Osteoblast (primary cell): ENCODE data around the gene TMEM63A. TPM values are rescaled to one million over a fixed set of nuclear protein-coding genes. Genes with fewer than 3 reads are reported as not detected.
A peak's percentile ranks its signal among the peaks of the same experiment; 100 is the strongest.

Experiments used
- DNase-seq: peaks from one replicate; pipeline ENCODE4 v3.0.0; 2011; ENCODE audit warnings: low spot score, mixed read lengths; ENCODE audit not compliant: insufficient read length; ENCODE audit errors: missing footprints
- H2AFZ ChIP-seq: 2 replicates; pipeline ENCODE4 v1.6.0; 2011; ENCODE audit warnings: mild to moderate bottlenecking, low read length
- H3K27ac ChIP-seq: 2 replicates; pipeline ENCODE4 v1.5.1; 2011; ENCODE audit warnings: mild to moderate bottlenecking, low read depth, low read length, moderate library complexity
- H3K27me3 ChIP-seq: 2 replicates; pipeline ENCODE4 v1.6.0; 2012; ENCODE audit warnings: mild to moderate bottlenecking, control low read depth, inconsistent platforms, low read length, moderate library complexity; ENCODE audit not compliant: insufficient read depth
- H3K36me3 ChIP-seq: 2 replicates; pipeline ENCODE4 v1.5.1; 2011; ENCODE audit warnings: mild to moderate bottlenecking, low read length, control low read depth, moderate library complexity; ENCODE audit not compliant: insufficient read depth
- H3K4me1 ChIP-seq: 2 replicates; pipeline ENCODE4 v1.5.1; 2011; ENCODE audit warnings: mild to moderate bottlenecking, low read length, control low read depth, moderate library complexity; ENCODE audit not compliant: insufficient read depth
- H3K4me2 ChIP-seq: 2 replicates; pipeline ENCODE4 v1.6.0; 2011; ENCODE audit warnings: mild to moderate bottlenecking, low read length; ENCODE audit not compliant: insufficient read depth
- H3K4me3 ChIP-seq: fragments of 200-600 bp; sonication (generic); 3 replicates; pipeline ENCODE4 v1.5.1; 2012; ENCODE audit warnings: mild to moderate bottlenecking, low read length, inconsistent platforms; ENCODE audit not compliant: insufficient read depth
- H3K79me2 ChIP-seq: 2 replicates; pipeline ENCODE4 v1.6.0; 2012; ENCODE audit warnings: mild to moderate bottlenecking, low read length, control low read depth, inconsistent platforms; ENCODE audit not compliant: insufficient read depth
- H3K9me3 ChIP-seq: 2 replicates; pipeline ENCODE4 v1.5.1; 2011; ENCODE audit warnings: low read depth, low read length, control low read depth
- H4K20me1 ChIP-seq: 2 replicates; pipeline ENCODE4 v1.6.0; 2012; ENCODE audit warnings: mild to moderate bottlenecking, low read length, control low read depth; ENCODE audit not compliant: insufficient read depth
- total RNA-seq: library from RNA; depleted of rRNA; stranded (reverse); fragments of >200 nt; gene quantifications from 2 replicates; pipeline ENCODE4 v1.2.3, GENCODE V29; 2012
- TF ChIP-seq, protein P1 (sequence below): IDR thresholded peaks from 2 replicates; pipeline ENCODE4 v1.5.1; 2011; ENCODE audit warnings: mild to moderate bottlenecking, low read depth, low read length, moderate library complexity; ENCODE audit errors: extremely low read depth

TMEM63A gene
- total RNA-seq, 1 donor, result 23.2 TPM

- no peaks in the 10 kb centered on the region for H3K9me3 ChIP-seq
- H3K4me3 ChIP-seq, result no peak overlapping the region
- no peak overlapping the region for H3K27ac ChIP-seq
- DNase-seq, result no peak
- no peaks in the 10 kb centered on the region for H3K27me3 ChIP-seq
- H4K20me1 ChIP-seq, result peaks cover 16% of the 10 kb centered on the region
- no peak overlapping the region for H3K4me2 ChIP-seq
- H3K36me3 ChIP-seq, result peaks cover 30% of the 10 kb centered on the region
- H3K4me1 ChIP-seq, result peaks cover 34% of the 10 kb centered on the region
- no peak overlapping the region for H2AFZ ChIP-seq
- TF ChIP-seq, protein P1, sequence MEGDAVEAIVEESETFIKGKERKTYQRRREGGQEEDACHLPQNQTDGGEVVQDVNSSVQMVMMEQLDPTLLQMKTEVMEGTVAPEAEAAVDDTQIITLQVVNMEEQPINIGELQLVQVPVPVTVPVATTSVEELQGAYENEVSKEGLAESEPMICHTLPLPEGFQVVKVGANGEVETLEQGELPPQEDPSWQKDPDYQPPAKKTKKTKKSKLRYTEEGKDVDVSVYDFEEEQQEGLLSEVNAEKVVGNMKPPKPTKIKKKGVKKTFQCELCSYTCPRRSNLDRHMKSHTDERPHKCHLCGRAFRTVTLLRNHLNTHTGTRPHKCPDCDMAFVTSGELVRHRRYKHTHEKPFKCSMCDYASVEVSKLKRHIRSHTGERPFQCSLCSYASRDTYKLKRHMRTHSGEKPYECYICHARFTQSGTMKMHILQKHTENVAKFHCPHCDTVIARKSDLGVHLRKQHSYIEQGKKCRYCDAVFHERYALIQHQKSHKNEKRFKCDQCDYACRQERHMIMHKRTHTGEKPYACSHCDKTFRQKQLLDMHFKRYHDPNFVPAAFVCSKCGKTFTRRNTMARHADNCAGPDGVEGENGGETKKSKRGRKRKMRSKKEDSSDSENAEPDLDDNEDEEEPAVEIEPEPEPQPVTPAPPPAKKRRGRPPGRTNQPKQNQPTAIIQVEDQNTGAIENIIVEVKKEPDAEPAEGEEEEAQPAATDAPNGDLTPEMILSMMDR, result no peak
- H3K79me2 ChIP-seq, result no peaks in the 10 kb centered on the region
Measured at GRCh38 chr1:225868631-225869330, 13.4 kb downstream of the TMEM63A start.

DNA sequence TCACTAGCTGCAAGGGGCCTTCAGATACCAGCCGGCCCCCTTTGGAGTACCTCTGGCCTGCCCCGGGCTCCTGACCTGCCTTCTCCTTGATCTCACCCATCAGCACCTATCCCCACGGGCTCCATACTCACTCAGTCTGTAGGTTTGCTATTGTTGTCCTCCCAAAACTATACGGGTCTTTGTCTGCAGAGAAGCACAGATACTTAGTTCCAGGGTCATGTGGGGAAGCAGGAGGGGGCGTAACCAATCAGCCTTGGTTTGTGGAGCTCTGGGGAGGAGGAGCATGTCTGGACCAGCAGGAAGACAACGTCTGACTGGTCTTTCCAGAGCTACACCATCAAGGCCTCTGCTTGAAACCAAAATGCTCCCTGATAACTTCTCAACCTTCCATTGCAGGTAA lies 15.2 kb downstream of the TMEM63A start:
- H3K36me3 ChIP-seq, result peaks cover 30% of the 10 kb centered on the region
- H3K4me2 ChIP-seq, result no peak overlapping the region
- no peak overlapping the region for H2AFZ ChIP-seq
- H3K9me3 ChIP-seq, result no peaks in the 10 kb centered on the region
- TF ChIP-seq, protein P1, result no peak
- H3K27me3 ChIP-seq, result no peaks in the 10 kb centered on the region
- H4K20me1 ChIP-seq, result peaks cover 18% of the 10 kb centered on the region
- no peaks in the 10 kb centered on the region for H3K79me2 ChIP-seq
- peaks cover 37% of the 10 kb centered on the region for H3K4me1 ChIP-seq
- peak; percentile 74 for DNase-seq
- H3K4me3 ChIP-seq, result no peak overlapping the region
- H3K27ac ChIP-seq, result no peak overlapping the region

DNA sequence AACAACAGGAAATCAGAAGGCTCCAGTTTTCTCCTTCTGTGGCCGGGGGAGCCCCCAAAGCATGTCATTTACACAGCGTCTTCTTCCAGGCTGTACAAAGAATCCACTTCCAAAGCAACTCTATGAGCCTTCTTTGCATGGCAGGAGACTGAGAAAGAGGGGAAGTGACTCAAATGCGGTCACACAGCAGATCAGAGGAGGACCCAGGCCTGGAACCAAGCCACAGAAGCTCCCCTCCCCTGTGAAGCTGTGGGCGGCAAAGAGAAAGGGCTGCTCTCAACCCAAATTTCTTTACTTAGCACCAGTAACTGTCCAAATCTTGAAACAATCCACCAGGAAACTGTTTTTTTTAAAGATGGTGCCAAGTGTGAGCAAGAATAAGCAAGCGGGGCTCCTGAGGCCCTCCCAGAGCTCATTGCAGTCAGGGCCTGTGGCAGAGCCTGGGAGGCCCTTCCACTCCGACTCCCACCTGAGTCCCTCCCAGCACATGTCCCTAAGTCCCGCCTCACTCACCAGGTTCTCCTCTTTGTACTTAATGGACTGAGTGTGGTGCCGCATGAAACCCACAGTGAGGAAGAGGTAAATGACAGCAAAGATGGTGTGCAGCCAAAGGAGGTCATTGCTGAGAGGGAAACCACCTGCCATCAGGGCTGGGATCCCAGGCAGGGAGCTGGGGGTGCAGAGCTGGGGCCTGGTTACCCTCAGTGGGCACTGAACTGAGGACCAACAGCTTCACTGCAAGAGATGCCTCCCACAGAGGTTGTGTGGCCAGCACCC lies 15.9 kb downstream of the TMEM63A start:
- TF ChIP-seq, protein P1, result no peak
- Histone ChIP-seq H3K27ac (peak overlapping the region; percentile 51), H3K36me3 (peaks cover 36% of the 10 kb centered on the region)

DNA sequence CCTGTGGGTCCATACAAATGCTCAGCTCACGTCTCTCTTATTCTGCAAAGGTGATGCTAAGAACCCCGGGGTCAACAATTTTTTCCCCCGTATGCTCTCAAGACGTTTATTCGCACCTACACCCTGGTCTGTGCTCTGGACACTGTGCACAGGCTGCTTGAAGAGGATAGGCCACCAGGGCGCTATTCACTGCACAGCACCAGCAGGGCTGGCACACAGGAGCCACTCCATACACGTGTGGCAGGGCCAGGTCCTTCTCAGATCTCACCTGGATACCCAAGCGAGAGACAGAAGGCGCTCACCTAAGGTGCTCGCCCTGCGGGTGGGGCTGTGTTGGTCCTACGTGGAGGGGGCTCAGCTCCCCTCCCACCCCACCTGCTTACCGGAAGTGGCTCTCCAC lies 16.7 kb downstream of the TMEM63A start:
- DNase-seq, result no peak
- Histone ChIP-seq H3K27me3 (no peaks in the 10 kb centered on the region), H3K4me1 (peaks cover 24% of the 10 kb centered on the region), H3K4me2 (peak overlapping the region; percentile 36), H3K4me3 (no peak overlapping the region), H4K20me1 (peaks cover 21% of the 10 kb centered on the region), H3K79me2 (no peaks in the 10 kb centered on the region), H3K27ac (peak overlapping the region; percentile 51), H2AFZ (no peak overlapping the region), H3K36me3 (peaks cover 38% of the 10 kb centered on the region), H3K9me3 (no peaks in the 10 kb centered on the region)
- TF ChIP-seq, protein P1, result no peak

More for the DNA sequence above, 15.9 kb downstream of the TMEM63A start:
- peak; percentile 91 for DNase-seq
- H3K4me1 ChIP-seq, result peaks cover 30% of the 10 kb centered on the region
- no peaks in the 10 kb centered on the region for H3K79me2 ChIP-seq
- H2AFZ ChIP-seq, result no peak overlapping the region
- peak overlapping the region; percentile 36 for H3K4me2 ChIP-seq
- peaks cover 18% of the 10 kb centered on the region for H4K20me1 ChIP-seq
- no peaks in the 10 kb centered on the region for H3K9me3 ChIP-seq
- H3K27me3 ChIP-seq, result no peaks in the 10 kb centered on the region
- H3K4me3 ChIP-seq, result no peak overlapping the region
